ENCODE results near the gene S100A13.
"Not testable (repeated sequence)": the region's sequence is repeated elsewhere in the genome, so short reads cannot be mapped to it uniquely, and the experiment has no call there.

Gene S100A13

GRCh38 chr1:153626904-153627714 is at the start of gene S100A13:
Gene S100A13 (minus strand): TSS chr1:153627505. CDS start chr1:153626472, 1,033 bp downstream.
- peak; percentile 67 for DNase-seq (ENCODE audit: low spot score)
- TF ChIP-seq CTCF (IDR thresholded peaks at IDR 0.05; ENCODE audit: extremely low read depth, missing control alignments): peak; percentile 10

- DNase-seq (ENCODE audit: low spot score): no peak
- no peak for TF ChIP-seq CTCF (IDR thresholded peaks at IDR 0.05; ENCODE audit: extremely low read depth, missing control alignments)
Observed at GRCh38 chr1:153673511-153673910, 46.2 kb upstream of the S100A13 start.

GRCh38 chr1:153671628-153672353 is 44.5 kb upstream of the S100A13 start:
- DNase-seq (ENCODE audit: low spot score): not testable (repeated sequence)

GRCh38 chr1:153670859-153671627 is 43.7 kb upstream of the S100A13 start, which contains the start of gene ILF2:
Gene ILF2 (minus strand): TSS chr1:153670993. CDS start chr1:153670922, 71 bp downstream.
- peak; percentile 19 for TF ChIP-seq CTCF (IDR thresholded peaks at IDR 0.05; ENCODE audit: extremely low read depth, missing control alignments)

GRCh38 chr1:153670257-153670858 is 43.1 kb upstream of the S100A13 start:
- no peak for TF ChIP-seq CTCF (IDR thresholded peaks at IDR 0.05; ENCODE audit: extremely low read depth, missing control alignments)
- DNase-seq (ENCODE audit: low spot score): no peak

More at GRCh38 chr1:153670859-153671627, 43.7 kb upstream of the S100A13 start, which contains the start of gene ILF2:
- peak; percentile 96 for DNase-seq (ENCODE audit: low spot score)

GRCh38 chr1:153669606-153670005 is 42.3 kb upstream of the S100A13 start:
- DNase-seq (ENCODE audit: low spot score): no peak
- TF ChIP-seq CTCF (IDR thresholded peaks at IDR 0.05; ENCODE audit: extremely low read depth, missing control alignments): no peak

- DNase-seq (ENCODE audit: low spot score): not testable (repeated sequence)
Observed at GRCh38 chr1:153668672-153669071, 41.4 kb upstream of the S100A13 start.
